Osteocyte (in vitro differentiated cells): ENCODE data around the gene BICDL2. TPM values are rescaled to one million over a fixed set of nuclear protein-coding genes. Genes with fewer than 3 reads are reported as not detected.
"Not testable (repeated sequence)": the region's sequence is repeated elsewhere in the genome, so short reads cannot be mapped to it uniquely, and the experiment has no call there.

Experiments used
- DNase-seq: peaks from one replicate; pipeline ENCODE4 v3.0.0; 2021; ENCODE audit warnings: mixed read lengths; ENCODE audit not compliant: unreplicated experiment; ENCODE audit errors: extremely low spot score
- H3K27ac Mint-ChIP-seq: one replicate; pipeline ENCODE4 v1.8.0; 2021; ENCODE audit warnings: mild to moderate bottlenecking, mixed read lengths; ENCODE audit not compliant: unreplicated experiment
- H3K27me3 Mint-ChIP-seq: one replicate; pipeline ENCODE4 v1.8.0; 2021; ENCODE audit warnings: mixed read lengths; ENCODE audit not compliant: unreplicated experiment
- H3K36me3 Mint-ChIP-seq: one replicate; pipeline ENCODE4 v1.8.0; 2021; ENCODE audit warnings: mixed read lengths; ENCODE audit not compliant: unreplicated experiment
- H3K4me1 Mint-ChIP-seq: one replicate; pipeline ENCODE4 v1.8.0; 2021; ENCODE audit warnings: mixed read lengths; ENCODE audit not compliant: unreplicated experiment
- H3K4me3 Mint-ChIP-seq: one replicate; pipeline ENCODE4 v1.8.0; 2021; ENCODE audit warnings: mild to moderate bottlenecking, moderate library complexity, mixed read lengths; ENCODE audit not compliant: unreplicated experiment
- H3K9me3 Mint-ChIP-seq: one replicate; pipeline ENCODE4 v1.8.0; 2021; ENCODE audit warnings: mixed read lengths; ENCODE audit not compliant: unreplicated experiment
- long read RNA-seq: library from polyadenylated mRNA; unstranded; transcript quantifications from one replicate; pipeline ENCODE4 v2.0.0, GENCODE V29; 2021
- total RNA-seq: library from RNA; stranded (reverse); gene quantifications from 2 replicates; pipeline ENCODE4 v1.2.1, GENCODE V29; 2021
- TF ChIP-seq, protein P1 (sequence below): fragments of 200-600 bp; sonication (generic); IDR thresholded peaks from 2 replicates; pipeline ENCODE4 v1.5.0; 2021; ENCODE audit warnings: antibody characterized with exemption, mild to moderate bottlenecking, moderate library complexity

Gene BICDL2, protein sequence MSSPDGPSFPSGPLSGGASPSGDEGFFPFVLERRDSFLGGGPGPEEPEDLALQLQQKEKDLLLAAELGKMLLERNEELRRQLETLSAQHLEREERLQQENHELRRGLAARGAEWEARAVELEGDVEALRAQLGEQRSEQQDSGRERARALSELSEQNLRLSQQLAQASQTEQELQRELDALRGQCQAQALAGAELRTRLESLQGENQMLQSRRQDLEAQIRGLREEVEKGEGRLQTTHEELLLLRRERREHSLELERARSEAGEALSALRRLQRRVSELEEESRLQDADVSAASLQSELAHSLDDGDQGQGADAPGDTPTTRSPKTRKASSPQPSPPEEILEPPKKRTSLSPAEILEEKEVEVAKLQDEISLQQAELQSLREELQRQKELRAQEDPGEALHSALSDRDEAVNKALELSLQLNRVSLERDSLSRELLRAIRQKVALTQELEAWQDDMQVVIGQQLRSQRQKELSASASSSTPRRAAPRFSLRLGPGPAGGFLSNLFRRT
- not detected in 2 replicates for total RNA-seq
- long read RNA-seq = 0 reads

DNA sequence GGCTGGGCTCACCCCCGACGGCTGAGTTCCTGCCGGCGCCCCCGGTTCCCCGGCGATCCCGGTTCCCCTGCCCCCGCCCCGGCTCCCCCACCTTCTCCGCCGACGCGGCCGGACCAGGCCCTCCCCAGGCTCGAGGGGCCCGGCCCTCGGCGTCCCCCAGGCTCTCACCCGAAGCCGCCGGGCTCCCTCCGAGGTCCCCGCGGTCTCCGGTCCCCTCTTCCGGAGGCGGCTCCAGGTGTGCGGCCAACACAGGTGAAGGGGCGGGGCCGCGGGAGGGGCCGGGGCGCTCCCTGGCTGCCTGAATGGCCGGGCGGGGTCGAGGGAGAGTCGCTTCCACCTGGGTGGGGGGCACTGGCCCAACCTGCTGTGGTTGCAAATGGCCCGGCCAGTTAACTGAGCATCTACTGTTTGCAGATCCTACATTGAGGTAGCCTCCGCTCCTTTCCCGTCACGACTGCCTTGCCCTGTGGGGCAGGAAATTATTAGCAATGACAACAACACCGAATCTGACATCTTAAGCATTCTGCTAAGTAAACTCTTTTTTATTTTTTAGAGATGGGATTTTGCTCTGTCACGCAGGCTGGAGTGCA lies at the start of gene BICDL2:
Gene BICDL2 (minus strand): TSS at position 219 of the 590 bp plus-strand sequence. CDS start 1,448 bp downstream, outside the sequence.
- Mint-ChIP-seq H3K4me1 (peaks cover 3% of the 10 kb centered on the region), H3K4me3 (no peak within 1 kb of the TSS), H3K27ac (no peak within 1 kb of the TSS), H3K9me3 (no peaks in the 10 kb centered on the region), H3K36me3 (peaks cover 2% of the 10 kb centered on the region), H3K27me3 (peaks cover 60% of the 10 kb centered on the region)
- DNase-seq = no peak
- TF ChIP-seq, protein P1, sequence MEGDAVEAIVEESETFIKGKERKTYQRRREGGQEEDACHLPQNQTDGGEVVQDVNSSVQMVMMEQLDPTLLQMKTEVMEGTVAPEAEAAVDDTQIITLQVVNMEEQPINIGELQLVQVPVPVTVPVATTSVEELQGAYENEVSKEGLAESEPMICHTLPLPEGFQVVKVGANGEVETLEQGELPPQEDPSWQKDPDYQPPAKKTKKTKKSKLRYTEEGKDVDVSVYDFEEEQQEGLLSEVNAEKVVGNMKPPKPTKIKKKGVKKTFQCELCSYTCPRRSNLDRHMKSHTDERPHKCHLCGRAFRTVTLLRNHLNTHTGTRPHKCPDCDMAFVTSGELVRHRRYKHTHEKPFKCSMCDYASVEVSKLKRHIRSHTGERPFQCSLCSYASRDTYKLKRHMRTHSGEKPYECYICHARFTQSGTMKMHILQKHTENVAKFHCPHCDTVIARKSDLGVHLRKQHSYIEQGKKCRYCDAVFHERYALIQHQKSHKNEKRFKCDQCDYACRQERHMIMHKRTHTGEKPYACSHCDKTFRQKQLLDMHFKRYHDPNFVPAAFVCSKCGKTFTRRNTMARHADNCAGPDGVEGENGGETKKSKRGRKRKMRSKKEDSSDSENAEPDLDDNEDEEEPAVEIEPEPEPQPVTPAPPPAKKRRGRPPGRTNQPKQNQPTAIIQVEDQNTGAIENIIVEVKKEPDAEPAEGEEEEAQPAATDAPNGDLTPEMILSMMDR = no peak

DNA sequence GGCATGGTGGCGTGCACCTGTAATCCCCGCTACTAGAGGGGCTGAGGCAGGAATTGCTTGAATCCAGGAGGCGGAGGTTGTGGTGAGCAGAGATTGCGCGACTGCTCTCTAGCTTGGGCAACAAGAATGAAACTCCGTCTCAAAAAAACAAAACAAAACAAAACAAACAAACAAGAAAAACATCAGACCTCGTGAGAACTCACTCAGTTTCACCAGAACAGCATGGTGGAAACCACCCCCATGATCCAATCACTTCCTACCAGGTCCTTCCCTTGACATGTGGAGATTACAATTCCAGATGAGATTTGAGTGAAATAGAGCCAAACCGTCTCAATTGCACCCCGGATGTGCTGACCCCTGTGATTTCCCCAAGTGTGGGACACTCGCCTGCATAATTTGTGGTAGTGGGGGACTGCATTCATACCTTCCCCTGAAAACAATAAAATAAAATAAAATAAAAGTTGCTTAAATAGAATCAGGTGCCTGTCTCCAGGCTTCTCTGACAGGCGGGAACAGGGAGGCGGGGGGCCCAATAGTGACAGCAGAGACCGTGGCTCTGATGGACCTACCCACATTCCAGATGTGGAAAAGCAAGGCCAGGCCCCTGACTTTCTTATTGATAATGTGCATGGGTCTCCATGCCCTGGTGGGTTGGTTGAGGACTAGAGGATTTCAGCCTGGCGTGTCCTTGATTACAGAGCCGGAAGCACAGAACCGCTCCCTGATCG lies 49.3 kb upstream of the BICDL2 start:
- H3K27ac Mint-ChIP-seq = no peak overlapping the region
- DNase-seq = no peak
- TF ChIP-seq, protein P1 = no peak

GRCh38 chr16:3084969-3085670 lies 48.4 kb upstream of the BICDL2 start:
- Mint-ChIP-seq H3K4me1 (peaks cover 11% of the 10 kb centered on the region), H3K27ac (no peak overlapping the region), H3K36me3 (no peaks in the 10 kb centered on the region), H3K4me3 (no peak overlapping the region), H3K9me3 (no peaks in the 10 kb centered on the region), H3K27me3 (peaks cover 27% of the 10 kb centered on the region)
- TF ChIP-seq, protein P1 = no peak
- DNase-seq = no peak

More for the DNA sequence above, 49.3 kb upstream of the BICDL2 start:
- H3K9me3 Mint-ChIP-seq = no peaks in the 10 kb centered on the region
- H3K4me1 Mint-ChIP-seq = peaks cover 11% of the 10 kb centered on the region
- H3K4me3 Mint-ChIP-seq = no peak overlapping the region
- H3K27me3 Mint-ChIP-seq = peaks cover 19% of the 10 kb centered on the region
- H3K36me3 Mint-ChIP-seq = no peaks in the 10 kb centered on the region

- H3K27ac Mint-ChIP-seq = no peak overlapping the region
These were observed 47.7 kb upstream of the BICDL2 start for GRCh38 chr16:3084491-3084890.

DNA sequence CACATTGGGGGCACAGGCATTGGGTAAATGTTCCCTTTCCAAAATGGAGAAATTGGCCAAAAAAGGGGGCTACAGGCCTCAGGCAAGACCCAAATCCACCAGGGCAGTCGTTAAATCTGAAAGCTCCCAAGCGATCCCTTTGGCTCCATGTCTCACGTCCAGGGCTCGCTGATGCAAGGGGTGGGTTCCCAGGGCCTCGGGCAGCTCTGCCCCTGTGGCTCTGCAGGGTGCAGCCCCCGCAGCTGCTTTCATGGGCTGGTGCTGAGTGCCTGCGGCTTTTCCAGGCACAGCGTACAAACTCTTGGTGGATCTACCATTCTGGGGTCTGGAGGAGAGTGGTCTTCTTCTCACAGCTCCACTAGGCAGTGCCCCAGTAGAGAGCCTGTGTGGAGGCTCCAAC lies 46.7 kb upstream of the BICDL2 start:
- H3K27ac Mint-ChIP-seq, H3K36me3 Mint-ChIP-seq, DNase-seq, H3K9me3 Mint-ChIP-seq, H3K4me3 Mint-ChIP-seq: not testable (repeated sequence)
- H3K4me1 Mint-ChIP-seq = peaks cover 11% of the 10 kb centered on the region
- H3K27me3 Mint-ChIP-seq = peaks cover 41% of the 10 kb centered on the region

More at GRCh38 chr16:3084491-3084890, 47.7 kb upstream of the BICDL2 start:
- Mint-ChIP-seq H3K4me1 (peaks cover 11% of the 10 kb centered on the region), H3K9me3 (no peaks in the 10 kb centered on the region), H3K4me3 (no peak overlapping the region), H3K27me3 (peaks cover 33% of the 10 kb centered on the region), H3K36me3 (no peaks in the 10 kb centered on the region)
- DNase-seq = no peak
- TF ChIP-seq, protein P1 = no peak

- H3K4me1 Mint-ChIP-seq, H3K36me3 Mint-ChIP-seq, H3K27ac Mint-ChIP-seq, H3K9me3 Mint-ChIP-seq, H3K4me3 Mint-ChIP-seq, DNase-seq: not testable (repeated sequence)
- peaks cover 43% of the 10 kb centered on the region for H3K27me3 Mint-ChIP-seq
These were observed 45.2 kb upstream of the BICDL2 start for GRCh38 chr16:3081957-3082356.
